ENCODE data around the gene SCAI.

Gene SCAI

GRCh38 chr9:124954255-124954654 is 189.1 kb downstream of the SCAI start:
- H3K27ac ChIP-seq (ENCODE audit: low read length) = no peak overlapping the region
- peaks cover 5% of the 10 kb centered on the region for H3K36me3 ChIP-seq (ENCODE audit: control insufficient read depth, low read depth, low read length)
- no peak overlapping the region for H3K4me3 ChIP-seq (ENCODE audit: low read length)
- H3K9me3 ChIP-seq (ENCODE audit: control insufficient read depth, low read depth, low read length) = no peaks in the 10 kb centered on the region
- H3K9ac ChIP-seq (ENCODE audit: low read length) = no peak overlapping the region
- no peaks in the 10 kb centered on the region for H3K27me3 ChIP-seq (ENCODE audit: control insufficient read depth, insufficient read depth, low read length)
- no peaks in the 10 kb centered on the region for H3K4me1 ChIP-seq (ENCODE audit: control insufficient read depth, low read depth, low read length)

DNA sequence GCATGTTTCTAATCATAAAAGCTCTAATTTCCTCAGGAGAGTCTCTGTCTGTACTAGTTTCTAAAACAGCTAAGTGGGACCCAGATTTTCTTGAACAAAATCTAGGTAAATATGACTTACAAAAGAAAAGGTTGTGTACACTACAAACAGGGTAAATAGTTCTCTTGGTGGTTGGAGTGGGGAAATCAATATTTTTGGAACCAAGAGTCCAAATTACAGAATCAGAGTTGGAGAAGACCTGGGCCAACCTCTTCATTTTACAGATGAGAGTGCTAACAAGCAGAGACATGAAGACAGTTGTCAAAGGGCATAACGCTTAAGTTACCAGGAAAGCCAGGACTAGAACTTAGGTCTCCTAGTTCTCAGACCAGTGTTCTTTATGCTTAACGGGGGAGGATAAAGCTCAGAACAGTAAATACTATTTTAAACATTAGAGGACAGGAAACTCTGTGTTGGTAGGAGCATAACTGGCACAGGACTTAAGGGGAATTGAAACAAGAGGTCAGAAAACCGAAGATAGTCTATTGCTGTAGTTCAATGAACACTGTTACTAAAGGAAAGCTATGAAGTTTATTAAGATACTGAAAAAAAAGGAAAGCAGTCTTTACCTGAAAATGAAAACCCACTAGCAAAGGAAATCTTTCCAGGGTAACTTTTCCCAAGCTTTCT is 193.1 kb downstream of the SCAI start:
- Histone ChIP-seq H3K36me3 (ENCODE audit: control insufficient read depth, low read depth, low read length) (peaks cover 5% of the 10 kb centered on the region), H3K9ac (ENCODE audit: low read length) (no peak overlapping the region), H3K4me1 (ENCODE audit: control insufficient read depth, low read depth, low read length) (no peaks in the 10 kb centered on the region), H3K4me3 (ENCODE audit: low read length) (no peak overlapping the region), H3K9me3 (ENCODE audit: control insufficient read depth, low read depth, low read length) (no peaks in the 10 kb centered on the region), H3K27me3 (ENCODE audit: control insufficient read depth, insufficient read depth, low read length) (no peaks in the 10 kb centered on the region), H3K27ac (ENCODE audit: low read length) (no peak overlapping the region)

- no peak overlapping the region for H3K27ac ChIP-seq (ENCODE audit: low read length)
Measured at GRCh38 chr9:124949387-124949786, 193.9 kb downstream of the SCAI start.

DNA sequence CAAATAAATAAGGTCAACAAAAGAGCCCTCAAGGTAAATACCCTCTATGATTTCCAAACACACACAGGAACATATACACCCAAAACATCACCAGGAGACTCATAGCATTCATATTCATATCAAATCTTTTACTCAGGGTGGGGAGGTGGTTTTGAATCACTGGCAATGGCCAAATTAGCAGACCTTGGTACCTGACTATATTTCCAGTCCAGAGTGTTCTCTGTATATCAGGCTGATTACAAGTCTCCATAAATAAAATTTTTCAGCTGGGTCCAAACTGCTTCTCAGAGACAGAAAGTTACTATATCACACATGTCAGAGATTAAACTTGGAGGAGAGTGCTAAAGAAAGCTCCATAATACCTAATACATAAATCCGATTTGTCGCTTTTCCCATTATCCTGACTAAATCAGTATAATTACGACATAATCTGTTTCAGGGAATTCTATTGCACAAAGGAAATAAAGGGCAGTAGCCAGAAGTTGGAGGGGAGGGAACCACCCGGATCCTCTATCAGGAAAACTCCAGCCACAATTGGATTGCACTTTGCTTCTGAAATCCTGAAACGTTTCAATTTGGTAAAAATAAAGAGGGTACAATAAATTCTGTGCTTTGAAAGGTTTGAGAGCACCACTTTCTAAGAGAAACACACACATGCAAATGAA is 195.5 kb downstream of the SCAI start:
- no peak overlapping the region for H3K9ac ChIP-seq (ENCODE audit: low read length)
- no peaks in the 10 kb centered on the region for H3K27me3 ChIP-seq (ENCODE audit: control insufficient read depth, insufficient read depth, low read length)
- no peaks in the 10 kb centered on the region for H3K9me3 ChIP-seq (ENCODE audit: control insufficient read depth, low read depth, low read length)
- no peaks in the 10 kb centered on the region for H3K4me1 ChIP-seq (ENCODE audit: control insufficient read depth, low read depth, low read length)
- peaks cover 5% of the 10 kb centered on the region for H3K36me3 ChIP-seq (ENCODE audit: control insufficient read depth, low read depth, low read length)
- no peak overlapping the region for H3K27ac ChIP-seq (ENCODE audit: low read length)
- no peak overlapping the region for H3K4me3 ChIP-seq (ENCODE audit: low read length)

More at GRCh38 chr9:124949387-124949786, 193.9 kb downstream of the SCAI start:
- H3K27me3 ChIP-seq (ENCODE audit: control insufficient read depth, insufficient read depth, low read length) = no peaks in the 10 kb centered on the region
- no peak overlapping the region for H3K9ac ChIP-seq (ENCODE audit: low read length)
- H3K9me3 ChIP-seq (ENCODE audit: control insufficient read depth, low read depth, low read length) = no peaks in the 10 kb centered on the region
- H3K36me3 ChIP-seq (ENCODE audit: control insufficient read depth, low read depth, low read length) = peaks cover 5% of the 10 kb centered on the region
- H3K4me3 ChIP-seq (ENCODE audit: low read length) = no peak overlapping the region
- H3K4me1 ChIP-seq (ENCODE audit: control insufficient read depth, low read depth, low read length) = no peaks in the 10 kb centered on the region

- no peak overlapping the region for H3K4me3 ChIP-seq (ENCODE audit: low read length)
- H3K27me3 ChIP-seq (ENCODE audit: control insufficient read depth, insufficient read depth, low read length) = no peaks in the 10 kb centered on the region
- no peak overlapping the region for H3K27ac ChIP-seq (ENCODE audit: low read length)
- H3K4me1 ChIP-seq (ENCODE audit: control insufficient read depth, low read depth, low read length) = no peaks in the 10 kb centered on the region
- H3K9me3 ChIP-seq (ENCODE audit: control insufficient read depth, low read depth, low read length) = no peaks in the 10 kb centered on the region
- no peak overlapping the region for H3K9ac ChIP-seq (ENCODE audit: low read length)
- H3K36me3 ChIP-seq (ENCODE audit: control insufficient read depth, low read depth, low read length) = no peaks in the 10 kb centered on the region
Measured at GRCh38 chr9:124946167-124946566, 197.2 kb downstream of the SCAI start.

DNA sequence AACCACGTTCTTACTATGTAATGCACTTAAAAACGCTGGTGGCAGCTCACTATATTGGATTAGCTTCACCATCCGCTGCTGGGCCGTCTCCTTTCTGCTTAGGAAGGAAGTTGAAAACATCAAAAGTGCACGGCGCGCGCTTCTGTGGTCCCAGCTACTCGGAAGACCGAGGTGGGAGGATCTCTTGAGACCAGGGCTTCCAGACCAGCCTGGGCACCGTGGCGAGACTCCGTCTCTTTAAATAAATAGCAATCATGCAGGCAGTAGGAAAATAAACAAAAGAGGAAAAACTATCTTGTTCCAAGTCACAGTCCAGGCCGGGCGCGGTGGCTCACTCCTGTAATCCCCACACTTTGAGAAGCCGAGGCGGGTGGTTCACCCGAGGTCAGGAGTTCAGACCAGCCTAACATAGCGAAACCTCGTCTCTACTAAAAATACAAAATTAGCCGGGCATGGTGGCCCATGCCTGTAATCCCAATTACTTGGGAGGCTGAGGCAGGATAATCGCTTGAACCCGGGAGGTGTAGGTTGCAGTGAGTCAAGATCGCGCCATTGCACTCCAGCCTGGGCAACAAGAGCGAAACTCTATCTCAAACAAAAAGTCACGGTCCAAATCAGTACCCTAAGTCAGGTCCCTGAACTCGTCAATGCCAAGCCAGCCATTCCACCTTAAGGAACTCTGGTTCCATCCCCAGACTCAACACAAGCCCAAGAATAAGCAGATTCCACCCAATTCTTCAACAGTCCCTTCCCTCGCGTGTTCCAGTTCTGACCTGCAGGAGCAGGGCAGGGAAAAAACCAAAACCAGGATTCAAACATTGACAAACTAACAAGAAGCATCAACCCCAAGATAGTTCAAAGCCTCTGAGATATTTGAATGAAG is 201.4 kb downstream of the SCAI start:
- Histone ChIP-seq H3K27me3 (ENCODE audit: control insufficient read depth, insufficient read depth, low read length) (no peaks in the 10 kb centered on the region), H3K4me3 (ENCODE audit: low read length) (peak overlapping the region; percentile 91), H3K27ac (ENCODE audit: low read length) (peak overlapping the region; percentile 9), H3K36me3 (ENCODE audit: control insufficient read depth, low read depth, low read length) (no peaks in the 10 kb centered on the region), H3K9ac (ENCODE audit: low read length) (peak overlapping the region; percentile 76), H3K4me1 (ENCODE audit: control insufficient read depth, low read depth, low read length) (peaks cover 4% of the 10 kb centered on the region), H3K9me3 (ENCODE audit: control insufficient read depth, low read depth, low read length) (no peaks in the 10 kb centered on the region)

- H3K27me3 ChIP-seq (ENCODE audit: control insufficient read depth, insufficient read depth, low read length) = no peaks in the 10 kb centered on the region
- no peaks in the 10 kb centered on the region for H3K9me3 ChIP-seq (ENCODE audit: control insufficient read depth, low read depth, low read length)
- peak within 1 kb of the TSS; percentile 43 for H3K27ac ChIP-seq (ENCODE audit: low read length)
- H3K4me1 ChIP-seq (ENCODE audit: control insufficient read depth, low read depth, low read length) = peaks cover 4% of the 10 kb centered on the region
- peak within 1 kb of the TSS; percentile 76 for H3K9ac ChIP-seq (ENCODE audit: low read length)
- no peaks in the 10 kb centered on the region for H3K36me3 ChIP-seq (ENCODE audit: control insufficient read depth, low read depth, low read length)
- H3K4me3 ChIP-seq (ENCODE audit: low read length) = peak within 1 kb of the TSS; percentile 91
Measured at GRCh38 chr9:124940894-124941678, 202.2 kb downstream of the SCAI start, which contains the start of gene GOLGA1. TSS of gene GOLGA1 (minus strand) at chr9:124941083. CDS start at chr9:124938711, 2,372 bp downstream.

- Histone ChIP-seq H3K4me1 (ENCODE audit: control insufficient read depth, low read depth, low read length) (peaks cover 4% of the 10 kb centered on the region), H3K27me3 (ENCODE audit: control insufficient read depth, insufficient read depth, low read length) (no peaks in the 10 kb centered on the region), H3K4me3 (ENCODE audit: low read length) (peak overlapping the region; percentile 91), H3K27ac (ENCODE audit: low read length) (peak overlapping the region; percentile 43), H3K9ac (ENCODE audit: low read length) (peak overlapping the region; percentile 72), H3K36me3 (ENCODE audit: control insufficient read depth, low read depth, low read length) (no peaks in the 10 kb centered on the region), H3K9me3 (ENCODE audit: control insufficient read depth, low read depth, low read length) (no peaks in the 10 kb centered on the region)
Measured at GRCh38 chr9:124940521-124940893, 202.8 kb downstream of the SCAI start.

DNA sequence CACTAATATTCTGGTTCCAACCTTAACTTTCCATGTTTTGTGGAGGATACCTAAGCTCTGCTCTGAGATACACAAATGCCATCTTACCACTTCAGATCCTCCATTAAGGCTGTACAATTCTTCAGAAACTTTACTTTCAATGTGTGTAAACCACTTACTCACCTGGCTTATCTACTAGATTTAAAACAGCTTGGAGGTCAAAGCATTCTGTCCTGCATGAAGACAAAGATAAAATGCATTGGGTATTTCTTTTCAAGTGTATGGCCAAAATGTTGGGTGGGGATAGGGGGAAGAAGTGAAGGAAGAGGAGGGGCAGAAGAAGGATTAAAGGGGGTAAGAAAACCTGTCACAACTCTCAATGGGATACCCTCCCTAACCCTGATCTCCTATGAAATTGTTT is 203.4 kb downstream of the SCAI start:
- H3K27me3 ChIP-seq (ENCODE audit: control insufficient read depth, insufficient read depth, low read length) = no peaks in the 10 kb centered on the region
- H3K9ac ChIP-seq (ENCODE audit: low read length) = peak overlapping the region; percentile 72
- no peak overlapping the region for H3K27ac ChIP-seq (ENCODE audit: low read length)
- peaks cover 4% of the 10 kb centered on the region for H3K4me1 ChIP-seq (ENCODE audit: control insufficient read depth, low read depth, low read length)
- H3K9me3 ChIP-seq (ENCODE audit: control insufficient read depth, low read depth, low read length) = no peaks in the 10 kb centered on the region
- no peaks in the 10 kb centered on the region for H3K36me3 ChIP-seq (ENCODE audit: control insufficient read depth, low read depth, low read length)
- peak overlapping the region; percentile 91 for H3K4me3 ChIP-seq (ENCODE audit: low read length)

- Histone ChIP-seq H3K4me3 (ENCODE audit: low read length) (no peak overlapping the region), H3K4me1 (ENCODE audit: control insufficient read depth, low read depth, low read length) (no peaks in the 10 kb centered on the region), H3K27ac (ENCODE audit: low read length) (no peak overlapping the region), H3K36me3 (ENCODE audit: control insufficient read depth, low read depth, low read length) (no peaks in the 10 kb centered on the region), H3K9ac (ENCODE audit: low read length) (no peak overlapping the region), H3K27me3 (ENCODE audit: control insufficient read depth, insufficient read depth, low read length) (no peaks in the 10 kb centered on the region), H3K9me3 (ENCODE audit: control insufficient read depth, low read depth, low read length) (no peaks in the 10 kb centered on the region)
Measured at GRCh38 chr9:124934290-124934689, 209.0 kb downstream of the SCAI start.

DNA sequence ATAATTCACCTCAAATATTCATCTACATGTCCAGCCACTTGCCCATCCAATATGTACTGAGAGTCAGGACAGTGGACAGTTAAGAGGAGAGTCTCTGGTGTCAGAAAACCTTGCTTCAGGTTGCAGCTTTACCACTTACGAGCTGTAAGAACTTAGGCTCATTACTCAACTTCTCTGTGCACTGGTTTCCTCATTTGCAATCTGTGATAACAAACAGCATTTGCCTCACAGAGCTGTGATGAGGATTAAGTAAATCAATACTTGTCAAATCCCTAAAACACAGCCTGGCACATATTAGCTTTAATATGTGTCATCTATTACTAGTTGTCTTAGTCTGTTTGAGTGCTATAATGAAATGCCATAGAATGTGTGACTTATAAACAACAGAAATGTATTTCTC is 211.0 kb downstream of the SCAI start:
- Histone ChIP-seq H3K27me3 (ENCODE audit: control insufficient read depth, insufficient read depth, low read length) (no peaks in the 10 kb centered on the region), H3K36me3 (ENCODE audit: control insufficient read depth, low read depth, low read length) (peaks cover 5% of the 10 kb centered on the region), H3K4me1 (ENCODE audit: control insufficient read depth, low read depth, low read length) (no peaks in the 10 kb centered on the region), H3K4me3 (ENCODE audit: low read length) (no peak overlapping the region), H3K27ac (ENCODE audit: low read length) (no peak overlapping the region), H3K9ac (ENCODE audit: low read length) (no peak overlapping the region), H3K9me3 (ENCODE audit: control insufficient read depth, low read depth, low read length) (no peaks in the 10 kb centered on the region)

Data from iPS-18a (cell line).